ENCODE measurements around the gene PHETA1.
"Not testable (repeated sequence)": the region's sequence is repeated elsewhere in the genome, so short reads cannot be mapped to it uniquely, and the experiment has no call there.

Gene PHETA1

DNA sequence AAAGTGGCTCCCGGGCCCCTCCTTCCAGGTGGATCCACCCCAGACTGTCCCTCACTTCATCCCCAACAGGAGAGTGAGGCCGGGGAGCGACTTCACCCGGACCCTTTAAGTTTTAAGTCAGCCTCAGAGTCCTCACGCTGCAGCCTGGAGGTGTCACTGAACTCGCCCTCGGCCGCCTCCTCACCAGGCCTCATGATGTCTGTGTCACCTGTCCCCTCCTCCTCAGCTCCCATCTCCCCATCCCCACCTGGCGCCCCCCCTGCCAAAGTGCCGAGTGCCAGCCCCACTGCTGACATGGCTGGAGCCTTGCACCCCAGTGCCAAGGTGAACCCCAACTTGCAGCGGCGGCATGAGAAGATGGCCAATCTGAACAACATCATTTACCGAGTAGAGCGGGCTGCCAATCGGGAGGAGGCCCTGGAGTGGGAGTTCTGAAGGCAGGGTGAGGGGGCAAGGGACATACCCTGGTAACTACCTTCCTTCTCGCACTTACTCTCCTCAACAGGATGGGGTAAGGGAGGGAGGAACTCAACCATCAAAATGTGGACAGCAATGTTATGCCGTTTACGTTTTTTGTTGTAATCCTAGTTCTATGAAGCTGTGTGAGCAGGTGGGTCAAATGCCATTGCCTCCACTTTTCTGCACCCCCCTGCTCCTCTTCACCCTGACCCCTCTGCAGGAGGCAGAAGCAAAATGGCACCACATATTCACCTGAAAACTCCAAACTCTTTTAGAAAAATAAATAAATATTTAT is 20.8 kb downstream of the PHETA1 start:
- no peak for DNase-seq

DNA sequence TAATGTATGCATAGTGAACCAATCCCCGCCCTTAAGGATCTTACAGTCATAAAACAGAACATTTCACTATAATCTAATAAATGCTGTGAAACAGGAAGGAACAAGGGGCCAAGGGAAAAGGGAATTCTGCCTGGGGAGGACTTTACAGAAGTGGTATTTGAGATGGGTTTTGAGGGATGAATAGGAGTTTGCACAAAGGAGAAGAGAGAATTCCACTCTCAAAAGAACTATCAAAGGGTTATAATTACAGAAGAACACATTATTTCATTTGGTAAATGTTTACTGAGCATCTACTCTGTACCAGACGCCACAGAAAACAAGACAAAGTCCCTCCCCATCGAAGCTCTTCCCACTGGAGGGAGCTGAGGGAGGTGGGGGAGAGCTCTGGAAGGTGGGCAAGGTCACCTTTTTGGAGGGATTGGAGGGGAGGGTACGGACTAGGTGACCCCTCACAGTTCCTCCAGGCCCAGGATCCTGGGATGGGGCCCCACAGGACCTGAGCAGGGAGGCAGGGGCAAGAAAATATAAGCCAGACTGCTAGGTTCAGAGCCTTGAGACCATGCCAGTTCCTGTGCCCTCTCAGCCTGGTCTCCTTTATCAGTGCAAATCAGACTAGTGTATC is 24.5 kb downstream of the PHETA1 start:
- DNase-seq: no peak

DNA sequence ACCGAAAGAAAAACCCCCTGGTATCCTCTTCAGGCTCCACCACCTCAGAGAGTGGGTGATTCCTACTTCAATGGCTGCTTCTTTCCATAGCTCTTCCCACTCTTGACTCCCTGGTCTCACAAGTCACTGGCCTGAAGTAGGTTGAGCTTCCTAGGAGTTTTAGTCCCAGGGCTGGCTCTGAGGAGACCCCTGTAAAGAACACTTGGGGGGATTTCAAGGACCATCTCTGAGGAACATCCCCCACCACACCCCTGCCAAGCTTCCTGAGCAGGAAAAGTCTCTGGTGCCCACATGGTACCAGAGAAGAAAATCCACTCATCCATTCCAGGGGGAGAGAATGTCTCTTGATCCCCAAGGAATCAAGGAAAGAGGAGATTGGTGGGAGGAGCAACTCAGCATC is 25.7 kb downstream of the PHETA1 start:
- DNase-seq: no peak

DNA sequence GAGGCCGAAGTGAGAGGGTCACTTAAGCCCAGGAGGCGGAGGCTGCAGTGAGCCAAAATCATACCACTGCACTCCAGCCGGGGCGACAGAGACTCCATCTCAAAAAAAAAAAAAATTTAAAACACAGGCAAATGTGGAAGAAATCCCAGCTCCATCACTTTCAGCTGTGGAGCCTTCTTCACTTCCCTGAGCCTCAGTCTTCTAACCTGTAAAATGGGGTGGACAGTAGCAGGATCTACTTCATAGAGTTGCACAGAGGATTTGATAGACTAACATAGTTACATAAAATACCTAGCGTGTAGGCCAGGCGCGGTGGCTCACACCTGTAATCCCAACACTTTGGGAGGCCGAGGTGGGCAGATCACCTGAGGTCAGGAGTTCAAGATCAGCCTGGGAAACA is 26.5 kb downstream of the PHETA1 start:
- DNase-seq: no peak

DNA sequence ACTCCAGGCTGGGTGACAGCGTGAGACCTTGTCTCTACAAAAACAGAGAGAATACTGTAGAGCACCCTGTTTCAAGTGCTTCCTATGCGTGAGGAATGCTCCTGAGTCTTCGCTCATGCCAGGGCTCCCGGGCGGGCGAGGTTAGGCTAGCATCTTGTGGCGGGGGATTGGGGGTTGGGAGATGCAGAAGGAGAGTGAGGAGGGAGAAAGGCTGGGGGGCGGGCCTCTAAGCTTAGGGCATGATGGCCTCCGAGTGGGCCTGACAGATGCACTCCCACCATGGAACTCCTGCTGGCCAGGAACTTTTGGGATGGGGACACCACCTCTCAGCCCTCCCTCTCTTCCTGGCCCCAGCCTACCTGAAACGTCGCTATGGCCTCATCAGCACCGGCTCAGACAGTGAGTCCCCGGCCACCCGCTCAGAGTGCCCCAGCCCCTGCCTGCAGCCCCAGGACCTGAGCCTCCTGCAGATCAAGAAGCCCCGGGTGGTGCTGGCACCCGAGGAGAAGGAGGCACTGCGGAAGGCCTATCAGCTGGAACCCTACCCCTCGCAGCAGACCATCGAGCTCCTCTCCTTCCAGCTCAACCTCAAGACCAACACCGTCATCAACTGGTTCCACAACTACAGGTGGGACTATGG is 27.3 kb downstream of the PHETA1 start:
- no peak for DNase-seq

DNA sequence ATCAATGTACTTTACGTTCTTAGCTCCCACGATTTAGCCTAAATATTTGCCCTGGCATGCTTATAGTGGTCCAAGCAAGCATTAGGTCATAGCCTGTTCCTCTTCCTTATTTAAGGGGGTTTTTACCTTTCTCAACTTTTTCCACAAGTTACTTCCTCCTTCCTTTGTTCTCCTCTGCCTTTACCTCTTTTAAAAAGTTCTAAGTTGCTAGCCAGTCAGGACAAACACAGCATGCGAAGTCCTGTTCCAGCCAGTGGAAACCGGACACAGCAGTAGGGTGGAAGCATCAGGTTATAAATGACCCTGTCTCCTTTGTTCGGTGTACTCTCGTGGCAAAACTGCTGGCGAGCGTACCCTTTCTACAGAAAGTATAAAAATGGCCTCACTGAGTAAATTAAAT is 28.2 kb downstream of the PHETA1 start:
- not testable (repeated sequence) for DNase-seq

DNA sequence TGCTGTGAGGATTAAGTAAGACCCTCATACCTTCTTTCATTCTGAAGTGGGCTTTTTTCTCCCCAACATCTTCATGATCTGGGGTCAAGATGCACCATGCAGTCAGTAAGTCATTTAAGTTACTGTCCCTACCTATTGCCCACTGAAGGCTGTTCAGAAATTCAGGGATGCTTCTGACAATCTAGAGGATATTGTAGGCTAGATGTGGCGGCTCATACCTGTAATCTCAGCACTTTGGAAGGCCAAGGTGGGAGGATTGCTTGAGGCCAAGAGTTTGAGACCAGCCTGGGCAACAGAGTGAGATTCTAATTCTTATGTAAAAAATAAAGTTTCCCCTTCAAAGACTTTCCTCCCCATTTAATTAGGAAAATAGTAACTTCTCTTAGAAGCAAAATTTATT is 28.7 kb downstream of the PHETA1 start:
- no peak for DNase-seq

DNA sequence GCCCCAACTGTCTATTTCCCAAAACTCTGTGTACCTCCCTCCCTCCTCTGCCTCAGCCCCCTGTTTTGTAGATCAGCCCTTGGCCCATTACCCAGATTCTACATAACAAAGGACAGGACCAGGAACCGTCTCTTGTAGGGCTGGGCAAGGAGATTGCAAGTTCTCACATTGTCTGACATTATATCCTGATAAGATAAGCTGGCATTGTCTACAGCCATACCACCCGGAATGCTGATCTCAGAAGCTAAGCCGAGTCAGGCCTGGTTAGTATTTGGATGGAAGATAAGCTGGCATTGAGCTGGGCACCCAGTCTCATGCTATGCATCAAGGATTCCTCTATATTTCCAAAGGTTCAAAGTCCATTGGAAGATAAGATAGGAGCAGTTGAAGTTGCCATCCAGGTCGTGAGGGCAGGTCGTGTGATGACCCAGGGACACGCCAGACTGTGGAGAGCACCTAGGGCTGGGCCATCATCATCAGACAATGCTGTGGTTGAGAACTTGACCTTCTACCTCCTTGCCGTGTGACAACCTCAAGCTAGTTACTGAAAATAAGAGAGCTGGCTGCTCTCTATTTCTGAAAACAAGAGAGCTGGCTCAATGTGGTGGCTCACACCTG is 29.5 kb downstream of the PHETA1 start:
- DNase-seq: peak; percentile 18

DNA sequence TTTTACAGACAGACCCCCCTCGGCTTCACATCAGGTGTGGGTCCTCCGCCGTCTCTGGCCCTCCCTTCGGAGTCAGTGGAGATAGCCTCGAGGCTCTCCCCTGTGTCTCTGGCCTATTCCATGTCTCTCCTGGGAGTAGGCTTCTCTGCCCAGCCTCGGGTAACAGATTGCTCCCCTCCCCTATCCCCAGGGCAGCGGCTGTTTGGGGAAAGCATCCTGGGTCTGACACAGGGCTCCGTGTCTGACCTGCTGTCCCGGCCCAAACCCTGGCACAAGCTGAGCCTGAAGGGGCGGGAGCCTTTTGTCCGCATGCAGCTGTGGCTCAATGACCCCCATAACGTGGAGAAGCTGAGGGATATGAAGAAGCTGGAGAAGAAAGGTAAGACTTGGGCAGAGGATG is 30.8 kb downstream of the PHETA1 start:
- no peak for DNase-seq

DNA sequence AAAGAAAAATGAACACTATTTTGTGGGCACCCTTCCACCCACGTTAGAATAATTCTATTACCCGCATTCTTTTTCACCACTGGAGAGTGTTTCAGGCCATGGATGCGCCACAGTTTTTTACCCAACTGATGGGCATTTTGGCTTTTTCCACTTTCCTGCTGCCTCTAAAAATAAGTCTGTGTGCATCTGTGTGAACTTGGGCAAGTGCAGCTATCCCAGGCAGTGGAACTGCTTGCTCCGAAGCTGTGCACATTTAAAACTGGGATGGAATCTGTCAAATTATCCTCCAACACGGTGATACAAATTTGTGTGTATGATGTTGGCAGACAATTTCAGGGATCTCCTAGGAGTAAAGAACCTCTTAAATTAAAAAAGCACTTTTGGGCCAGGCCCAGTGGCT is 31.5 kb downstream of the PHETA1 start:
- no peak for DNase-seq

DNA sequence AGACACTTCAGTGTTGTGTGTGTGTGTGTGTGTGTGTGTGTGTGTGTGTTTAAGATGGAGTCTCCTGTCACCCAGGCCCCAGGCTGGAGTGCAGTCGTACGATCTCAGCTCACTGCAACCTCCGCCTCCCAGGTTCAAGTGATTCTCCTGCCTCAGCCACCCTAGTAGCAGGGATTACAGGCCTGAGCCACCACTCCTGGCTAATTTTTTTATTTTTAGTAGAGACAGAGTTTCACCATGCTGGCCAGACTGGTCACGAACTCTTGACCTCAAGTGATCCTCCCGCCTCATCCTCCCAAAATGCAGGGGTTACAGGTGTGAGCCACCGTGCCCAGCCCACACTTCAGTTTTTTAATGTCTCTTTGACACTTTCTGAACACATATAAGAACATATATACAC is 32.5 kb downstream of the PHETA1 start:
- DNase-seq: not testable (repeated sequence)

DNA sequence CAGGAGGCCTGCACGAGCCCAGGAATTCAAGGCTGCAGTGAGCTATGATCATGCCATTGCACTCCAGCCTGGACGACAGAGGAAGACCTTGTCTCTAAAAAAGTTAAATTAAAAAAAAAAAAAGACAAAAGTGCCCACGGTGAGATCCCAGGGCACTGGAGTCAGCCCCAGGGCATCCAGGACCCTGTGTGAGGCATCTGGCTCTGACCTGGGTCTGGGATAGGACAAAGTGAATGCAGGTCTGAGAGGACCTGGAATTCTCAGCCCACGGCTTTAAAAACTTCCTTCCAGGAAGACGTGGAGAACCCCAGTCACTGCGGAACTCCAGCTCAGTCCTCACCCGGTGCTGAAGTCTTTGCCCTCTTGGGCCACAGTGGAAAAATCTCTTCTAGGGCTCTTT is 33.1 kb downstream of the PHETA1 start:
- DNase-seq: no peak

DNA sequence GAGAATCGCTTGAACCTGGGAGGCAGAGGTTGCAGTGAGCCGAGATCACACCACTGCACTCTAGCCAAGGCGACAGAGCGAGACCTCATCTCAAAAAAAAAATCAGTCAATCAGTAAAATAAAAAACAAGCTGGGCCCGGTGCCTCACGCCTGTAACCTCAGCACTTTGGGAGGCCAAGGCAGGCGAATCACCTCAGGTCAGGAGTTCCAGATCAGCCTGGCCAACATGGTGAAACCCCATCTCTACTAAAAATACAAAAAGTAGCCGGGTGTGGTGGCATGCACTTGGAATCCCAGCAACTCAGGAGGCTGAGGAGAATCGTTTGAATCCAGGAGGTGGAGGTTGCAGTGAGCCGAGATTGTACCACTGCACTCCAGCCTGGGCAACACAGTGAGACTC is 33.6 kb downstream of the PHETA1 start:
- DNase-seq: not testable (repeated sequence)

DNA sequence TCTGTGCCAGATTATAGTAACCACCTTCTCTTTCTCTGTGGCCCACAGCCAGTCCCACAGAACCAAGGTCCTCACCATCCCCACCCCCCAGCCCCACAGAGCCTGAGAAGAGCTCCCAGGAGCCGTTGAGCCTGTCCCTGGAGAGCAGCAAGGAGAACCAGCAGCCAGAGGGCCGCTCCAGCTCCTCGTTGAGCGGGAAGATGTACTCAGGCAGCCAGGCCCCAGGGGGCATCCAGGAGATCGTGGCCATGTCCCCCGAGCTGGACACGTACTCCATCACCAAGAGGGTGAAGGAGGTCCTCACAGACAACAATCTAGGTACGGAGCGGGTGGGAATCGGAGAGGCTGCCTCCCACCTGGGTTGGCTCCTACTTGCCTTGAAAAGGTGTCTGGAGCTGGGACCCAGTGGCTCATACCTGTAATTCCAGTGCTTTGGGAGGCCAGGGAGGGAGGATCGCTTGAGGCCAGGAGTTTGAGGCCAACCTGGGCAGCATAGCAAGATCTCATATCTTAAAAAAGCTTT is 34.4 kb downstream of the PHETA1 start:
- DNase-seq: no peak

DNA sequence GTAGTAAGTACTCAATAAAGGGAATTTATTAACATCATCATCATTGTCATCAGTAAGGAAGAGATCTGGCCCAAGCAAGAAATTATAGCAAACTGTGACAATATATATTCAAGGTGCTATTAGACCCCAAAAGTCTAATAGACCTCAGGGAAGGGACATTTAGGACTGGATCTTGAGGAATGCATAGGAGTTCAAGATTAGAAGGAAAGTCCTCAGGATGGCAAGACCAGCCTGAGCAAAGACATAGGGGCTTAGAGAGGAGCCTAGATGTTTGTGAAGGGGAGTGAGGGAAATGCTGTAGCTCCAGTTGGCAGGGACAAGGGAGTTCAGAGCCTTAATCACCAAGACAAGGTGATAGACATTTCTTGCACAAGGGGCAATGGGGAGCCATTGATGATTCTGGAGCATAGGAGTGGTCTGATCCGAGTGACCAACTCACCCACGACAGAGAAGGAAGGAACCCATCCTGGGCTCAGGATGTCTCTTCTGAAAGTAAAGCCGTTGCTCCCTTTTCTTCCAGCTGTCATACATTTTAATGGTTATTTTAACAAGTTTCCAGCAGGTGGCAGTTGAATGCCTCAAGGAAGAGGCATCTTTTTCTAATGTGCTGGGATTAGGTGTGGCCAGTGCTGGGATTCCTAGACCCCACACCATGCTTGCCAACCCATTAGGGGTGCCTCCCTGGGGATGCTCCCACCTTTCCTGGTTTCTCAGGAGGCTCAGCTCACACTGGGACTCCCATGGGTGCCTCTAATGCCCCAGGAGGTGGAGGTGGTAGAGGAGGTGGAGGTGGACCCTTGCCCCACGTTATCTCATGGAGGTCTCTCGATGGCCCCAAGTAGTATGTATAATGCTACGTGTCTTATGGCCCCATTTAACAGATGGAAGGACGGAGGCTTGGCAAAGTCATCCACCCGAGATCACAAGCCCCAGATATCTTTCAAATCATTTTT is 37.8 kb downstream of the PHETA1 start:
- DNase-seq: peak; percentile 82

DNA sequence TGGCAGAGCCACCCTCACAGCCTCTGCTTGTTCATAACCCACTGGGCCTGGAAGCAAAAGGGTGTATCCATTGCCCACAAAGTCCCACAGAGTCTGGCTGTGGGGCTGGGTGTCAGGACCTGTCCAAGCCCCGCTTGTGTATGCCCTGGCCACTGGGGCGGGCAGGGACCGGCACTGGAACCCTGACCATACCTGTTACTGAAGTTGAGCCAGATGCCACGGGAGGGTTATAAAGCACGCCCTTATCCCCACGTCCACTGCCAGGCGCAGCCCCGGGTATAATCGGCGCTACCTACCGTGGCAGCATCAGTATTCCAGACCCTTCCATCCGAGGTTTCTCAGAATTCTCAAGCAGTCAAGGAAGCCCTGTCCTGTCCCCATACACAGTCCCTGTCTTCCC is 40.8 kb downstream of the PHETA1 start:
- no peak for DNase-seq

DNA sequence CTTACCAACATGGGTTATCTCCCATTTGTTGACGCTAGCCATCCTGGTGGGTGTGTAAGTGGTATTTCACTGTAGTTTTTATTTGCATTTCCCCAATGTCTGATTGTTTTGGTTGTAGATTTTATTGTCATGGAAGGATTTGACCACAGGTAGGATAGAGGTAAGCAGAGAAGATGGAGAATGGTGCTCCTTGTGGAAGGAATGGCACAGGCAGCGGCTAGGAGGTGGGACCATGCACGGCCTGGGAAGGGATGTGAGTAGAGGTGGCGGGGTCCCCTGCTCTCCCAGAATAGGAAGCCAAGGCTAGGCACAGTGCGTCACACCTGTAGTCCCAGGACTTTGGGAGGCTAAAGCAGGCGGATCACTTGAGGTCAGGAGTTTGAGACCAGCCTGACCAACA is 41.4 kb downstream of the PHETA1 start:
- no peak for DNase-seq

DNA sequence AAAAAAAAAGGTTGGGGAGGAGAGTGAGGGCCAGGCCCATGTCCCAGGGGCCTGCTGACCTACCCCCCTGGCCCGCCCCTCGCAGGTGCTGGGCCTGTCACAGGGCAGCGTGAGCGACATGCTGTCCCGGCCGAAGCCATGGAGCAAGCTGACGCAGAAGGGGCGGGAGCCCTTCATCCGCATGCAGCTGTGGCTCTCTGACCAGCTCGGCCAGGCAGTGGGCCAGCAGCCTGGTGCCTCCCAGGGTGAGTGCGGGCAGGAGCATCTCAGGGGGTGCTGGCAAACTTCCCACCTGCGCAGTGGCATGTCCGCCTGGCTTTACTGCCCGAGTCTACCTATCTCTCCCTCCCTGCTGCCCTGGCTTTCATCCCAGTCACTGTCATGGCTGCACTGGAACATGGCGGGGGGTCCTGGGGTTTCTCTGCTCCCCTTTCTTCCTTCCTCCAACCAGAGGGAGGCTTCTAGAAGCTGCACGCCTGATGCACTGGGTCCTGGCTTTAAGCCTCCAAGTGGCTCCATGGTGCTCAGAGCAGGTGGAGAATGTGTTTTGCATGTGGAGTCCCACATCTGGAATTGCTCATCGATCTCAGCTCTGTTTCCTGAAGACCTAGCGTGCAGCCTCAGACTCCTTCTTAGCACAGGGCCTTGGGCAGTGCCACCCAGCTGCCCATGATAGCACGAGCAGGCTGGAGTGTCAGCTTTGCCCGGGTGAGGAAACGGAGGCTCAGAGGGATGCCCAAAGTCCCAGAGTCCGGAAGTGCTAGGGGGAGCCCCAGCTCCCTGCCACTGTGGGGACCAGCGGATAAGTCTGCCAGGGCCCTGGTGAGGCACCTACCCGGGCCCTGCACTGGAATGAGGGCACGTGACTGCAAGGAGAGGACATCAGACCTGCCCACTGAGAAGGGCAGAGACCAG is 46.3 kb downstream of the PHETA1 start:
- no peak for DNase-seq

DNA sequence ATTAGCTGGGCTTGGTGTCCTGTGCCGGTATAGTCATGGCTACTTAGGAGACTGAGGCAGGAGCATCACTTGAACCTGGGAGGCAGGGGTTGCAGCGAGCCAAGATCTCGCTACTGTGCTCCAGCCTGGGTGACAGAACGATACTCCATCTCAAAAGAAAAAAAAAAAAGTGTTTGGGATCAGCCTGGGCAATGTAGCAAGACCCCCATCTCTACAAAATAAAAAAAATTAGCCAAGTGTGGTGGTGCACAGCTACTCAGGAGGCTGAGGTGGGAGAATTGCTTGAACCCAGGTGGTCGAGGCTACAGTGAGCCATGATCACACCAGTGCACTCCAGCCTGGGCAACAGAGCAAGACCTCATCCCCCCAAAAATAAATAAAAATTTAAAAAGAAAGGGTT is 47.6 kb downstream of the PHETA1 start:
- no peak for DNase-seq

DNA sequence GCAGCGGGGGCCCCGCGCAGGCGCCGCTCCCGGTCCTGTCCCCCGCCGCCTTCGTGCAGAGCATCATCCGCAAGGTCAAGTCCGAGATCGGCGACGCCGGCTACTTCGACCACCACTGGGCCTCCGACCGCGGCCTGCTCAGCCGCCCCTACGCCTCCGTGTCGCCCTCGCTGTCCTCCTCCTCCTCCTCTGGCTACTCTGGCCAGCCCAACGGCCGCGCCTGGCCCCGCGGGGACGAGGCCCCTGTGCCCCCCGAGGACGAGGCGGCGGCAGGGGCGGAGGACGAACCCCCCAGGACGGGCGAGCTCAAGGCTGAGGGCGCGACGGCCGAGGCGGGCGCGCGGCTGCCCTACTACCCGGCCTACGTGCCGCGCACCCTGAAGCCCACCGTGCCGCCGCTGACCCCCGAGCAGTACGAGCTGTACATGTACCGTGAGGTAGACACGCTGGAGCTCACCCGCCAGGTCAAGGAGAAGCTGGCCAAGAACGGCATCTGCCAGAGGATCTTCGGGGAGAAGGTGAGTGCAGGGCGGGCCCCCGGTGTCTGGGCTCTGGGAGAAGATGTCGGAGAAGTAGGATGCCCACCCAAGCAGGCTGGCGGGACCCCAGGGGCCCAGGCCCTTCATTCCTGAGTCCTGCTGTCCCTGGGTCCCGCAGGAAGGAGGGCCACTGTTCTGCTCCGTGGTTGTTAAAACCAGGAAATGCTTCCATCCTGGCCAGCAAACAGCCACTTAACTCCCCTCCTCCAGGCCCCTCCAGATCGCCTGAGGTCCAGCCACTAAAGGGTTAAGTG is 48.4 kb downstream of the PHETA1 start:
- no peak for DNase-seq

Measured in hematopoietic multipotent progenitor cell treated with erythropoietin and hydrocortisone succinate and interleukin-3 and kit ligand, for 6 days (in vitro differentiated cells).